B cell (primary cell): ENCODE data around the gene UTS2R. TPM values are rescaled to one million over a fixed set of nuclear protein-coding genes. Genes with fewer than 3 reads are reported as not detected.

Source experiments
- ATAC-seq: fragments of 200-7000 bp; cut with Tn5 transposase; one replicate; pipeline ENCODE4 v1.10.0; 2021; ENCODE audit warnings: low read depth, mild to moderate bottlenecking, moderate number of reproducible peaks, moderate library complexity
- CTCF ChIA-PET: fragments of 350-600 bp; sonication (Branson Sonifier 250); formaldehyde crosslinking; loops from one replicate; lab custom pipeline; 2021; ENCODE audit warnings: antibody characterized with exemption, inconsistent platforms; lab: Charles Lee
- POLR2A ChIA-PET: fragments of 350-600 bp; sonication (Branson Sonifier 250); formaldehyde crosslinking; loops from one replicate; lab custom pipeline; 2021; ENCODE audit warnings: antibody characterized with exemption; lab: Charles Lee
- DNase-seq: peaks from one replicate; pipeline ENCODE4 v3.0.0; 2013
- H2AFZ ChIP-seq: 2 replicates; pipeline ENCODE4 v1.6.1; 2012; ENCODE audit warnings: mild to moderate bottlenecking, low read depth, low read length; ENCODE audit not compliant: insufficient read depth, poor library complexity, severe bottlenecking
- H3K27ac ChIP-seq, 2 donors: 1 replicate in 1 of 2; 2 replicates in 1 of 2; pipeline ENCODE4 v1.5.1; 2012 to 2013; ENCODE audit warnings: low read length in 2 of 2, mild to moderate bottlenecking in 2 of 2, moderate library complexity in 1 of 2
- H3K27me3 ChIP-seq, 4 experiments: fragments of 200-600 bp in 1 of 4; sonication (generic) in 1 of 4; replicated peaks in 1 of 4; 1 replicate in 2 of 4; 2 replicates in 2 of 4; pipeline versions ENCODE4 v1.6.1 to v1.7.0; 2013 to 2016; ENCODE audit warnings: low read length in 3 of 4, mild to moderate bottlenecking in 2 of 4, mixed read lengths in 1 of 4, moderate library complexity in 1 of 4; ENCODE audit not compliant: insufficient read depth in 4 of 4, control insufficient read depth in 3 of 4; ENCODE audit errors: control extremely low read depth in 1 of 4
- H3K36me3 ChIP-seq, 2 experiments: replicated peaks in 1 of 2; 1 replicate in 1 of 2; 2 replicates in 1 of 2; pipeline versions ENCODE4 v1.6.1 to v1.7.1; 2013; ENCODE audit warnings: low read length in 1 of 2; ENCODE audit not compliant: insufficient read depth in 2 of 2, control insufficient read depth in 1 of 2; ENCODE audit errors: control extremely low read depth in 1 of 2, extremely low read depth in 1 of 2
- H3K4me1 ChIP-seq, 2 donors: fragments of 200-600 bp in 1 of 2; sonication (generic) in 1 of 2; 1 replicate in 1 of 2; 2 replicates in 1 of 2; pipeline versions ENCODE4 v1.5.1 to v1.6.1; 2013 to 2017; ENCODE audit warnings: low read length in 2 of 2; ENCODE audit not compliant: control insufficient read depth in 2 of 2, insufficient read depth in 2 of 2
- H3K4me2 ChIP-seq: replicated peaks from 2 replicates; pipeline ENCODE3; 2012; ENCODE audit warnings: mild to moderate bottlenecking, low read depth, low read length; ENCODE audit not compliant: poor library complexity, severe bottlenecking
- H3K4me3 ChIP-seq, 5 experiments: fragments of 200-600 bp in 1 of 5; sonication (generic) in 1 of 5; 1 replicate in 3 of 5; 2 replicates in 2 of 5; pipeline versions ENCODE4 v1.5.1 to v1.7.0; 2011 to 2016; ENCODE audit warnings: low read length in 4 of 5, mild to moderate bottlenecking in 4 of 5, low read depth in 2 of 5, control low read depth in 1 of 5, moderate library complexity in 1 of 5; ENCODE audit not compliant: insufficient read depth in 1 of 5; ENCODE audit errors: control extremely low read depth in 1 of 5, extremely low read depth in 1 of 5
- H3K79me2 ChIP-seq: fragments of 200-600 bp; sonication (generic); one replicate; pipeline ENCODE4 v1.6.0; 2016; ENCODE audit warnings: low read length; ENCODE audit not compliant: control insufficient read depth, insufficient read depth
- H3K9ac ChIP-seq: fragments of 200-600 bp; sonication (generic); 2 replicates; pipeline ENCODE4 v1.6.1; 2017; ENCODE audit warnings: mild to moderate bottlenecking, low read length, moderate library complexity
- H3K9me3 ChIP-seq, 3 donors: one replicate each; pipeline versions ENCODE4 v1.6.1 to v1.7.1; 2013; ENCODE audit warnings: low read length in 2 of 3; ENCODE audit not compliant: control insufficient read depth in 2 of 3, insufficient read depth in 1 of 3; ENCODE audit errors: control extremely low read depth in 1 of 3
- H4K20me1 ChIP-seq: 2 replicates; pipeline ENCODE4 v1.6.0; 2012; ENCODE audit warnings: mild to moderate bottlenecking, low read length; ENCODE audit not compliant: insufficient read depth, control insufficient read depth, poor library complexity, severe bottlenecking
- H3K27ac Mint-ChIP-seq: one replicate; pipeline ENCODE4 v1.8.0; 2021; ENCODE audit warnings: mixed read lengths
- H3K27me3 Mint-ChIP-seq: one replicate; pipeline ENCODE4 v1.8.0; 2021; ENCODE audit warnings: mixed read lengths
- H3K4me1 Mint-ChIP-seq: one replicate; pipeline ENCODE4 v1.8.0; 2021; ENCODE audit warnings: mixed read lengths
- H3K4me3 Mint-ChIP-seq: one replicate; pipeline ENCODE4 v1.8.0; 2021; ENCODE audit warnings: mixed read lengths
- H3K9me3 Mint-ChIP-seq: one replicate; pipeline ENCODE4 v1.8.0; 2022; ENCODE audit warnings: mixed read lengths; ENCODE audit not compliant: insufficient read depth
- EZH2 ChIP-seq: IDR thresholded peaks from 2 replicates; pipeline ENCODE4 v1.6.1; 2012; ENCODE audit warnings: borderline replicate concordance, low read depth, mild to moderate bottlenecking, moderate library complexity, low read length; ENCODE audit not compliant: insufficient read depth, poor library complexity, severe bottlenecking
- WGBS: methylation state at CpG from one replicate; pipeline ENCODE4 v1.1.5; 2013; ENCODE audit warnings: missing lambda C conversion rate; ENCODE audit not compliant: insufficient coverage; 5-methylcytosine and 5-hydroxymethylcytosine counted together
- intact Hi-C: fragments of 100-400 bp; cut with micrococcal nuclease; formaldehyde crosslinking; loops from one replicate; pipeline ENCODE4 v1.10.0; 2022
- polyA plus RNA-seq: library from polyadenylated mRNA; depleted of rRNA; stranded (reverse); fragments of >200 nt; gene quantifications from 2 replicates; pipeline ENCODE4 v1.2.3, GENCODE V29; 2012
- total RNA-seq, 2 donors: library from RNA; stranded (reverse); fragments of 120-200 nt in 1 of 2; gene quantifications; 1 replicate in 1 of 2; 2 replicates in 1 of 2; pipeline versions ENCODE4 v1.2.3 to v1.2.4, GENCODE V29; 2013 to 2022
- TF ChIP-seq, protein P1 (sequence below): fragments of 200-600 bp; IDR thresholded peaks from one replicate; pipeline ENCODE4 v1.8.0; 2022; ENCODE audit warnings: antibody characterized with exemption, mild to moderate bottlenecking

The UTS2R gene
- total and polyA plus RNA-seq, 2 donors (not counting 1 experiment from before 2014, with no cell fraction given): 0.86 TPM; not detected in 1

GRCh38 chr17:82391496-82392066 lies 20.0 kb downstream of the UTS2R start:
- H2AFZ ChIP-seq: no peak overlapping the region
- H3K4me1 ChIP-seq: no peaks in the 10 kb centered on the region
- no peak overlapping the region for H3K27ac Mint-ChIP-seq
- H3K4me3 ChIP-seq: no peak overlapping the region
- no peak overlapping the region for H3K4me2 ChIP-seq
- 98% methylated on average over 19 of the region's 23 CpGs for WGBS
- no peaks in the 10 kb centered on the region for H3K9me3 Mint-ChIP-seq
- H3K4me1 Mint-ChIP-seq: peaks cover 2% of the 10 kb centered on the region
- ATAC-seq (no peak), DNase-seq (no peak)
- no peaks in the 10 kb centered on the region for H3K9me3 ChIP-seq
- no peak overlapping the region for H3K4me3 Mint-ChIP-seq
- H3K9ac ChIP-seq: no peak overlapping the region
- no peak for TF ChIP-seq EZH2
- TF ChIP-seq, protein P1, sequence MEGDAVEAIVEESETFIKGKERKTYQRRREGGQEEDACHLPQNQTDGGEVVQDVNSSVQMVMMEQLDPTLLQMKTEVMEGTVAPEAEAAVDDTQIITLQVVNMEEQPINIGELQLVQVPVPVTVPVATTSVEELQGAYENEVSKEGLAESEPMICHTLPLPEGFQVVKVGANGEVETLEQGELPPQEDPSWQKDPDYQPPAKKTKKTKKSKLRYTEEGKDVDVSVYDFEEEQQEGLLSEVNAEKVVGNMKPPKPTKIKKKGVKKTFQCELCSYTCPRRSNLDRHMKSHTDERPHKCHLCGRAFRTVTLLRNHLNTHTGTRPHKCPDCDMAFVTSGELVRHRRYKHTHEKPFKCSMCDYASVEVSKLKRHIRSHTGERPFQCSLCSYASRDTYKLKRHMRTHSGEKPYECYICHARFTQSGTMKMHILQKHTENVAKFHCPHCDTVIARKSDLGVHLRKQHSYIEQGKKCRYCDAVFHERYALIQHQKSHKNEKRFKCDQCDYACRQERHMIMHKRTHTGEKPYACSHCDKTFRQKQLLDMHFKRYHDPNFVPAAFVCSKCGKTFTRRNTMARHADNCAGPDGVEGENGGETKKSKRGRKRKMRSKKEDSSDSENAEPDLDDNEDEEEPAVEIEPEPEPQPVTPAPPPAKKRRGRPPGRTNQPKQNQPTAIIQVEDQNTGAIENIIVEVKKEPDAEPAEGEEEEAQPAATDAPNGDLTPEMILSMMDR: no peak
- intact Hi-C loops: no loop called here
- no peaks in the 10 kb centered on the region for H3K79me2 ChIP-seq
- peaks cover 3 to 17% of the 10 kb centered on the region in 2 experiments for H3K36me3 ChIP-seq
- H3K27me3 ChIP-seq: peaks cover 0 to 7% (median 0%) of the 10 kb centered on the region in 4 experiments
- H3K27me3 Mint-ChIP-seq: no peaks in the 10 kb centered on the region
- POLR2A ChIA-PET: interaction anchor here (0.6 kb wide), 1 partner anchor 47 kb away, joined by 10 read pairs; no protein-coding TSS in a partner anchor
- no peaks in the 10 kb centered on the region for H4K20me1 ChIP-seq
- no peak overlapping the region for H3K27ac ChIP-seq
- CTCF ChIA-PET: no interaction called here

GRCh38 chr17:82392209-82392920 lies 20.8 kb downstream of the UTS2R start:
- H3K4me1 Mint-ChIP-seq: peaks cover 2% of the 10 kb centered on the region
- Histone ChIP-seq H3K36me3 (peaks cover 3 to 17% of the 10 kb centered on the region in 2 experiments), H3K27me3 (no peaks in the 10 kb centered on the region), H3K9ac (no peak overlapping the region), H3K9me3 (no peaks in the 10 kb centered on the region), H3K4me1 (no peaks in the 10 kb centered on the region), H4K20me1 (no peaks in the 10 kb centered on the region), H3K27ac (no peak overlapping the region), H2AFZ (no peak overlapping the region), H3K4me2 (no peak overlapping the region), H3K4me3 (no peak overlapping the region), H3K79me2 (no peaks in the 10 kb centered on the region)
- H3K4me3 Mint-ChIP-seq: no peak overlapping the region
- intact Hi-C loops: no loop called here
- no peak overlapping the region for H3K27ac Mint-ChIP-seq
- H3K9me3 Mint-ChIP-seq: no peaks in the 10 kb centered on the region
- ATAC-seq (no peak), DNase-seq (no peak)
- H3K27me3 Mint-ChIP-seq: no peaks in the 10 kb centered on the region
- TF ChIP-seq, protein P1: no peak
- no peak for TF ChIP-seq EZH2
- ChIA-PET POLR2A (interaction anchor here (0.6 kb wide), 1 partner anchor 46 kb away, joined by 10 read pairs; no protein-coding TSS in a partner anchor), CTCF (no interaction called here)
- 94% methylated on average over 23 of the region's 28 CpGs for WGBS
